Upper lobe of right lung (tissue), 1 donor: ENCODE results near the gene ERICH6. TPM values are rescaled to one million over a fixed set of nuclear protein-coding genes. Genes with fewer than 3 reads are reported as not detected.

Experiments used
- ATAC-seq: fragments of 200-7000 bp; cut with Tn5 transposase; one replicate; pipeline ENCODE4 v1.9.1; 2020; ENCODE audit warnings: mild to moderate bottlenecking, moderate library complexity
- DNase-seq: peaks from one replicate; pipeline ENCODE4 v3.0.0-alpha.2; 2020
- H3K27ac ChIP-seq: fragments of 200-600 bp; one replicate; pipeline ENCODE4 v1.8.0; 2022
- H3K27me3 ChIP-seq: fragments of 200-600 bp; one replicate; pipeline ENCODE4 v1.8.0; 2022; ENCODE audit warnings: mild to moderate bottlenecking
- H3K36me3 ChIP-seq: fragments of 200-600 bp; one replicate; pipeline ENCODE4 v1.8.0; 2022
- H3K4me1 ChIP-seq: fragments of 200-600 bp; one replicate; pipeline ENCODE4 v1.8.0; 2022
- H3K4me3 ChIP-seq: fragments of 200-600 bp; one replicate; pipeline ENCODE4 v1.8.0; 2022; ENCODE audit warnings: mild to moderate bottlenecking
- H3K9me3 ChIP-seq: fragments of 200-600 bp; one replicate; pipeline ENCODE4 v1.8.0; 2022
- intact Hi-C: fragments of 100-400 bp; cut with DNase I; formaldehyde crosslinking; loops from one replicate; pipeline ENCODE4 v1.11.0; 2022
- total RNA-seq: library from RNA; stranded (reverse); fragmentation: NEBNext Ultra II Directional; extraction: Animal tissue kit (Norgen Biotek cat#: 25700); gene quantifications from one replicate; pipeline ENCODE4 v1.2.1, GENCODE V29; 2021
- TF ChIP-seq, protein P1 (sequence below): fragments of 200-600 bp; IDR thresholded peaks from one replicate; pipeline ENCODE4 v1.8.0; 2022; ENCODE audit warnings: antibody characterized with exemption
- donor health status: DM: no; HTN: yes; CAD: no; lungs with severe emphysema.

The ERICH6 gene
- total RNA-seq, 1 donor from 2014 or later = not detected

DNA sequence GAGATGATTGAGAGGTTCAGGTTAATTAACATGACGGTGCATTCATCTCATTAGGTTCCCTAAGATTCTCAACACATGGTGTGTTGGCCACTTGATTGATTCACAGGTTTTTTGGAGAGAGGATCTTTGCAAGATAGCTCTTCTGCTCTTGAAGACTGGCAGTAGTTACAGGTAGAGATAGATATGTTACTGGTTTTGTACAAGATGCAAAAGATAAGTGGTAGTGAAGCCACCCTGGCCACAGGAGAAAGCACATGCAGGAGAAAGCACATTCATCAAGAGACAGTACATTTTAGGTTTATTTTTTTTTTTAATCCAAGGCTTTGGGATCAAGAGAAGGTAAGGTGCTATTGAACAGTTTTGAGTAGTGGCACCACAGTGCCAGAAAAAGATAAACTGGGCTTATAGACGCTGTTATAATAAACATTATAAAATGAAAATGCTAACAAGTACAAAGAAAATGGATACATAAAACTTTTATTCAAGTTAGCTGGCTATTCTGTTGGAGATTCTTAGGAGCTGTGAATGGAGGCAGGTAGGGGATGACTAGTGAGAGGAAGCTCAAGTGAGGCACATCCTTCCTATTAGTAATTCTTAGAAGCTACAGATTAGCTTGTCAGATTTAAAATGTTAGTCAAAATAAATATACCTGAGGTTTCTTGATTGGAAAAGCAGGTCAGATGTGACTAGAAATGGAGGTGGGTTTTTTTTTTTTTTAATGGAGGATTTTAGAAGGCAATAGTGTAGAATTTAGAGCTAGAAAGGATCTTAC, 89.8 kb downstream of the ERICH6 start:
- H3K9me3 ChIP-seq = no peaks in the 10 kb centered on the region
- intact Hi-C loops = no loop called here
- H3K4me3 ChIP-seq = no peak overlapping the region
- H3K36me3 ChIP-seq = peaks cover 18% of the 10 kb centered on the region
- DNase-seq = no peak
- H3K27ac ChIP-seq = no peak overlapping the region
- peaks cover 7% of the 10 kb centered on the region for H3K4me1 ChIP-seq
- TF ChIP-seq, protein P1, sequence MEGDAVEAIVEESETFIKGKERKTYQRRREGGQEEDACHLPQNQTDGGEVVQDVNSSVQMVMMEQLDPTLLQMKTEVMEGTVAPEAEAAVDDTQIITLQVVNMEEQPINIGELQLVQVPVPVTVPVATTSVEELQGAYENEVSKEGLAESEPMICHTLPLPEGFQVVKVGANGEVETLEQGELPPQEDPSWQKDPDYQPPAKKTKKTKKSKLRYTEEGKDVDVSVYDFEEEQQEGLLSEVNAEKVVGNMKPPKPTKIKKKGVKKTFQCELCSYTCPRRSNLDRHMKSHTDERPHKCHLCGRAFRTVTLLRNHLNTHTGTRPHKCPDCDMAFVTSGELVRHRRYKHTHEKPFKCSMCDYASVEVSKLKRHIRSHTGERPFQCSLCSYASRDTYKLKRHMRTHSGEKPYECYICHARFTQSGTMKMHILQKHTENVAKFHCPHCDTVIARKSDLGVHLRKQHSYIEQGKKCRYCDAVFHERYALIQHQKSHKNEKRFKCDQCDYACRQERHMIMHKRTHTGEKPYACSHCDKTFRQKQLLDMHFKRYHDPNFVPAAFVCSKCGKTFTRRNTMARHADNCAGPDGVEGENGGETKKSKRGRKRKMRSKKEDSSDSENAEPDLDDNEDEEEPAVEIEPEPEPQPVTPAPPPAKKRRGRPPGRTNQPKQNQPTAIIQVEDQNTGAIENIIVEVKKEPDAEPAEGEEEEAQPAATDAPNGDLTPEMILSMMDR = no peak
- no peak for ATAC-seq
- no peaks in the 10 kb centered on the region for H3K27me3 ChIP-seq

DNA sequence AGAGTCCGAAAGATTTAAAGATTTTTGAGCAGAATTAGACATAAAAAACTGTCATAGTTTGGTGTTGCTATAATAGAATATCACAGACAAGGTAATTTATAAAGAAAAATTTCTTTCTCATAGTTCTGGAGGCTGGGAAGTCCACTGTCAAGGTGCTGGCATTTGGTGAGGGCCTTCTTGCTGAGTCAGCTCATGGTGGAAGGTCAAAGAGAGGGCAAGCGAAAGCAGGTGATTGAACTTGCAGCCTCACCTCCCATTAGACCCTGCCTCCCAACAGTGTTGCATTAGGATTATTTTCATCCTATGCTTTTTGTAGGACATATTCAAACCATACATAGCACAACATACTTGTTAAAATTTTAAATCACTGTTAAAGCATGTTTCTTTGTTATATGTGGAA, 90.7 kb downstream of the ERICH6 start:
- intact Hi-C loops = no loop called here
- Histone ChIP-seq H3K27ac (no peak overlapping the region), H3K36me3 (peaks cover 18% of the 10 kb centered on the region), H3K27me3 (no peaks in the 10 kb centered on the region), H3K4me1 (peaks cover 9% of the 10 kb centered on the region), H3K9me3 (no peaks in the 10 kb centered on the region), H3K4me3 (no peak overlapping the region)
- no peak for DNase-seq
- TF ChIP-seq, protein P1 = no peak
- no peak for ATAC-seq

DNA sequence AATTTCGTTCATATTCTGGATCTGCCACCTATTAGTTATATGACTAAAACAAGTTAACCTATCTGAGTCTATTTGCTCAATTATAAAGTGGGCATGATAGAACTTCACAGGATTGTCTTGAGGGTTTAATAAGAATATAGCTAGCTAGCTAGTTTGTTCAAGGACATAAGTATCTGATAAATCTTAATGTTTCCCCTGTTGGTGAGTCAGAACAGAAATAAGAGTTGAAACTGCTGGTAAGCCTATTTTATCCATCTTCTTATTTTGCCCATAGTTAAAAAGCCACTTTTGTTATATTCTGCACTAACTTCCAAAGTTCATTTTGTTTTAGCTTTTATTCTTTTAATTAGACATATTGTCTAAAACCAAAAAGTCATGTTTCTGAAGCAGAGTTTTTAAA, 91.2 kb downstream of the ERICH6 start:
- intact Hi-C loops = no loop called here
- H3K4me1 ChIP-seq = peaks cover 15% of the 10 kb centered on the region

DNA sequence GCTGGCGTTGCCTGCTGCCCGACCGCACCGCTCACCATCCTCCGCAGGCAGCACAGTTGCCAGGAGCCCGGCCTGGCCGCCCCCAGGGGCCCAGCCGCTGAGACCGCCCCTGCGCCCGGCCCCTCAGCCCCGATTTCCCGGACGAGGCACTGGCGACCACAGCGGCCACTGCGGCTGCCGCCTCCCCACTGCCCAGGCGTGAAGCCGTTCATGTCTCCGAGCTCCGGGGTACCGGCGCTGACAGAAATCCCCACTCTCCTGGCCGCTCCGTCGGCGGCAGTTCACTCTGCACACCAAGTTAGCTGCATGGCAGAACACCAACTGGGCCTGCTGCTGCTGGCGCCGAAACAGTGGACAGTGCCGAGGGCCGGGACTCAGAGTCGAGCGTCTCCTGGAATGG, 92.1 kb downstream of the ERICH6 start:
- Histone ChIP-seq H3K36me3 (peaks cover 18% of the 10 kb centered on the region), H3K9me3 (no peaks in the 10 kb centered on the region), H3K4me1 (peaks cover 23% of the 10 kb centered on the region), H3K27ac (no peak overlapping the region), H3K27me3 (no peaks in the 10 kb centered on the region), H3K4me3 (no peak overlapping the region)
- TF ChIP-seq, protein P1 = no peak
- DNase-seq = no peak
- peak; percentile 14 for ATAC-seq
- intact Hi-C loops = no loop called here

More for the DNA sequence above, 91.2 kb downstream of the ERICH6 start:
- H3K4me3 ChIP-seq = no peak overlapping the region
- DNase-seq = no peak
- no peak overlapping the region for H3K27ac ChIP-seq
- TF ChIP-seq, protein P1 = no peak
- H3K36me3 ChIP-seq = peaks cover 18% of the 10 kb centered on the region
- no peaks in the 10 kb centered on the region for H3K27me3 ChIP-seq
- H3K9me3 ChIP-seq = no peaks in the 10 kb centered on the region
- ATAC-seq = no peak

- Histone ChIP-seq H3K4me1 (peaks cover 32% of the 10 kb centered on the region), H3K27ac (no peak overlapping the region), H3K36me3 (peaks cover 18% of the 10 kb centered on the region), H3K9me3 (no peaks in the 10 kb centered on the region), H3K27me3 (no peaks in the 10 kb centered on the region), H3K4me3 (no peak overlapping the region)
- ATAC-seq (peak; percentile 35), DNase-seq (no peak)
- TF ChIP-seq, protein P1 = no peak
- intact Hi-C loops = no loop called here
Measured at GRCh38 chr3:150610785-150611184, 92.9 kb downstream of the ERICH6 start.
